SH-SY5Y (cell line): ENCODE data around the gene CFAP20DC.

Experiments
- GATA2 ChIP-seq: IDR thresholded peaks from 2 replicates; pipeline ENCODE4 v1.6.1; 2011; ENCODE audit warnings: mild to moderate bottlenecking, low read depth, low read length
- GATA3 ChIP-seq: IDR thresholded peaks from 2 replicates; pipeline ENCODE4 v1.6.1; 2011; ENCODE audit warnings: low read depth, mild to moderate bottlenecking, low read length, moderate library complexity

DNA sequence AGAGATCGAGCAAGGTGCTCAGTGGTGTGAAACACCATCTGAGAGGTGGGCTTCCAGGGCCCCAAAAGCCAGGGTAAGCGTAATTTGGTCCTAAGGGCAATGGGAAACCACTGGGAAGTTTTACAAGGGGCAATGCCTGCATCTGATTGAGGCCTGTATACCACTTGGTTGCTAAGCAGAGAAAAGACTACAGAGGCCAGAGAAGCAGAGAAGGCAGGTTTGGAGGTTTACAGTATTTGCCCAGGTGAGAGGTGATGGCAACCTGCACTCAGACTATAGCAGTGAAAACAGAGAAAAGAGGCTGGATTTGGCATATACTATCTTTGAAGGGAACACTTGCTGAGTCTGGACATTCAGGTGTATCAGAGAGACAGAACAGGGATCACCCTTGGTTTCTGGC lies 249.8 kb downstream of the CFAP20DC start:
- TF ChIP-seq GATA2 (no peak), GATA3 (no peak)
